ENCODE measurements around the gene HES5.

DNA sequence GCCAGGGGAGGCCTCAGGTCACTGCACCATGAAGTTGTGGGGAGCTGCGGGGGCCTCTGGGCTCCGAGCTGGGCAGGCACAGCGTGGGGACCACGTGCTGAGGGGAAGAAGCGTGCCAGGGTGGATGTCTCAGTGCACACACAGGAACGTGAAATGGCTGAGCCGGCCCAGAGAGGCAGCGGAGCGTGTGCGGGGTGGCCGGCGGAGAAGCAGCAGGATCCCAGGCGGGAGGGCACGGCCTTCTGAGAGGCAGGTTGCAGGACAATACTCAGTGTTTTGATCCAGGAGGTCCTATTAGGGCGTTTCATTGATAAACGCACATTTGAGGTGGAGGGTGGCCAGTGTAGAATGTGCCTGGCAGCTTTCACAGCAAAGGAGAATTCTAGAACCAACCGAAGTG lies 39.0 kb upstream of the HES5 start:
- TF ChIP-seq CTCF (conservative IDR thresholded peaks at IDR 0.05; ENCODE audit: low read length) (no peak), EZH2phosphoT487 (IDR thresholded peaks at IDR 0.05; ENCODE audit: borderline replicate concordance, low read depth, low read length) (no peak)
